Left cardiac atrium (tissue), 4 donors: ENCODE data around the gene MEX3D. TPM values are rescaled to one million over a fixed set of nuclear protein-coding genes. Genes with fewer than 3 reads are reported as not detected.

Experiments
- ATAC-seq, 2 donors: fragments of 200-7000 bp; cut with Tn5 transposase; one replicate each; pipeline ENCODE4 v1.9.1; 2020; ENCODE audit warnings: mild to moderate bottlenecking in 2 of 2, moderate library complexity in 2 of 2
- DNase-seq: peaks from one replicate; pipeline ENCODE4 v3.0.0-alpha.2; 2020
- intact Hi-C, 2 donors: fragments of 100-400 bp; cut with DNase I; formaldehyde crosslinking; loops; one replicate each; pipeline versions ENCODE4 v1.14.1 to v1.15.1; 2022 to 2023
- long read RNA-seq: library from polyadenylated mRNA; unstranded; transcript quantifications from one replicate; pipeline ENCODE4 v2.0.0, GENCODE V29; 2021
- total RNA-seq, 2 donors: library from RNA; stranded (reverse); fragmentation: NEBNext Ultra II Directional; extraction: Animal tissue kit (Norgen Biotek cat#: 25700); gene quantifications; one replicate each; pipeline ENCODE4 v1.2.1, GENCODE V29; 2021
- donor health status: DM: no; HTN: yes; CAD: no.
- donor health status: DM: no; HTN: yes; CAD: no; lungs with severe emphysema.
- donor health status: DM: yes; HTN: yes; CAD: no.
- donor health status: Dilated cardiomyopathy.

The MEX3D gene
- 10 to 100 TPM; 10.9 to 12.0 TPM for total RNA-seq
- long read RNA-seq: 0 reads

- intact Hi-C loops: no loop called here
- peak; percentile 79 for DNase-seq
- peak; percentile 74 to 87 for ATAC-seq
Measured at GRCh38 chr19:1568320-1569019, at the start of gene MEX3D. Gene MEX3D (minus strand): TSS chr19:1568325. CDS start chr19:1568058, 267 bp downstream.

GRCh38 chr19:1616875-1617274 lies 48.8 kb upstream of the MEX3D start:
- DNase-seq: no peak
- intact Hi-C loops: no loop called here
- no peak for ATAC-seq

- ATAC-seq (no peak), DNase-seq (no peak)
Measured at GRCh38 chr19:1616396-1616795, 48.3 kb upstream of the MEX3D start.

GRCh38 chr19:1615156-1615765 lies 47.1 kb upstream of the MEX3D start:
- intact Hi-C loops: no loop called here
- ATAC-seq (no peak), DNase-seq (no peak)

More at GRCh38 chr19:1616396-1616795, 48.3 kb upstream of the MEX3D start:
- intact Hi-C loops: no loop called here

GRCh38 chr19:1613808-1614570 lies 45.9 kb upstream of the MEX3D start:
- DNase-seq: no peak
- intact Hi-C loops: no loop called here
- no peak for ATAC-seq

GRCh38 chr19:1613146-1613545 lies 45.0 kb upstream of the MEX3D start:
- ATAC-seq (no peak), DNase-seq (no peak)
- intact Hi-C loops: no loop called here

- ATAC-seq (no peak), DNase-seq (no peak)
- intact Hi-C loops: no loop called here
Measured at GRCh38 chr19:1612114-1613086, 44.3 kb upstream of the MEX3D start.

GRCh38 chr19:1611353-1611752 lies 43.2 kb upstream of the MEX3D start:
- no peak for DNase-seq
- intact Hi-C loops: no loop called here
- ATAC-seq: no peak

GRCh38 chr19:1610579-1610978 lies 42.5 kb upstream of the MEX3D start:
- ATAC-seq (no peak), DNase-seq (no peak)
- intact Hi-C loops: no loop called here

GRCh38 chr19:1609680-1610474 lies 41.8 kb upstream of the MEX3D start:
- intact Hi-C loops: no loop called here
- ATAC-seq (no peak), DNase-seq (no peak)

GRCh38 chr19:1609103-1609396 lies 40.9 kb upstream of the MEX3D start:
- intact Hi-C loops: no loop called here
- ATAC-seq (no peak), DNase-seq (no peak)

GRCh38 chr19:1608359-1609102 lies 40.4 kb upstream of the MEX3D start:
- ATAC-seq (no peak), DNase-seq (no peak)
- intact Hi-C loops: no loop called here

- DNase-seq: no peak
- intact Hi-C loops: loop anchor here in 1 of 2 donors (2.0 kb wide), 1 partner anchor 45 kb away; no protein-coding TSS in a partner anchor
- ATAC-seq: peak in 1 of 2 donors; percentile 0
Measured at GRCh38 chr19:1606138-1606651, 38.1 kb upstream of the MEX3D start.

GRCh38 chr19:1605236-1606137 lies 37.4 kb upstream of the MEX3D start, which contains the start of gene UQCR11:
Gene UQCR11 (minus strand): TSS chr19:1605462. CDS start chr19:1605409, 53 bp downstream.
- ATAC-seq (peak; percentile 95 to 97), DNase-seq (peak; percentile 97)
- intact Hi-C loops: loop anchor here in 1 of 2 donors (2.0 kb wide), 1 partner anchor 45 kb away; no protein-coding TSS in a partner anchor

GRCh38 chr19:1602091-1602707 lies 34.1 kb upstream of the MEX3D start:
- no peak for DNase-seq
- ATAC-seq: no peak
- intact Hi-C loops: no loop called here

GRCh38 chr19:1601613-1602064 lies 33.5 kb upstream of the MEX3D start:
- DNase-seq (no peak), ATAC-seq (no peak)
- intact Hi-C loops: no loop called here
